DOHH2 (cell line): ENCODE measurements around the gene ITCH.

Source experiments
- EZH2phosphoT487 ChIP-seq: fragments of 200-600 bp; sonication (generic); IDR thresholded peaks from 2 replicates; pipeline ENCODE4 v1.6.1; 2017; ENCODE audit warnings: borderline replicate concordance, mild to moderate bottlenecking, antibody characterized with exemption, low read length, moderate library complexity, mixed read lengths
- TF ChIP-seq, protein P1 (sequence below): fragments of 200-600 bp; sonication (generic); IDR thresholded peaks from one replicate; pipeline ENCODE4 v1.5.1; 2014; ENCODE audit warnings: antibody characterized with exemption, mild to moderate bottlenecking, low read depth, low read length; ENCODE audit not compliant: poor library complexity, severe bottlenecking

GRCh38 chr20:34560614-34561013 lies 197.5 kb downstream of the ITCH start:
- TF ChIP-seq, protein P1, sequence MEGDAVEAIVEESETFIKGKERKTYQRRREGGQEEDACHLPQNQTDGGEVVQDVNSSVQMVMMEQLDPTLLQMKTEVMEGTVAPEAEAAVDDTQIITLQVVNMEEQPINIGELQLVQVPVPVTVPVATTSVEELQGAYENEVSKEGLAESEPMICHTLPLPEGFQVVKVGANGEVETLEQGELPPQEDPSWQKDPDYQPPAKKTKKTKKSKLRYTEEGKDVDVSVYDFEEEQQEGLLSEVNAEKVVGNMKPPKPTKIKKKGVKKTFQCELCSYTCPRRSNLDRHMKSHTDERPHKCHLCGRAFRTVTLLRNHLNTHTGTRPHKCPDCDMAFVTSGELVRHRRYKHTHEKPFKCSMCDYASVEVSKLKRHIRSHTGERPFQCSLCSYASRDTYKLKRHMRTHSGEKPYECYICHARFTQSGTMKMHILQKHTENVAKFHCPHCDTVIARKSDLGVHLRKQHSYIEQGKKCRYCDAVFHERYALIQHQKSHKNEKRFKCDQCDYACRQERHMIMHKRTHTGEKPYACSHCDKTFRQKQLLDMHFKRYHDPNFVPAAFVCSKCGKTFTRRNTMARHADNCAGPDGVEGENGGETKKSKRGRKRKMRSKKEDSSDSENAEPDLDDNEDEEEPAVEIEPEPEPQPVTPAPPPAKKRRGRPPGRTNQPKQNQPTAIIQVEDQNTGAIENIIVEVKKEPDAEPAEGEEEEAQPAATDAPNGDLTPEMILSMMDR: no peak
- no peak for TF ChIP-seq EZH2phosphoT487
